Activated T-cell treated with anti-CD3 and anti-CD28 coated beads for 48 hours (primary cell): ENCODE results near the gene MYLK.

ENCODE experiments used
- DNase-seq: peaks from one replicate; pipeline ENCODE4 v3.0.0-alpha.2; 2020; ENCODE audit warnings: low read depth

MYLK gene

GRCh38 chr3:123791417-123791816 is 92.7 kb downstream of the MYLK start:
- no peak for DNase-seq

GRCh38 chr3:123791073-123791370 is 93.1 kb downstream of the MYLK start:
- no peak for DNase-seq

- DNase-seq: no peak
These were observed 93.7 kb downstream of the MYLK start for GRCh38 chr3:123790254-123791072.

GRCh38 chr3:123789760-123790159 is 94.4 kb downstream of the MYLK start:
- no peak for DNase-seq

- no peak for DNase-seq
These were observed 95.0 kb downstream of the MYLK start for GRCh38 chr3:123789160-123789559.

- DNase-seq: no peak
These were observed 95.4 kb downstream of the MYLK start for GRCh38 chr3:123788710-123789109.

GRCh38 chr3:123787133-123787532 is 97.0 kb downstream of the MYLK start:
- no peak for DNase-seq

GRCh38 chr3:123785602-123786001 is 98.5 kb downstream of the MYLK start:
- no peak for DNase-seq

- no peak for DNase-seq
These were observed 100.3 kb downstream of the MYLK start for GRCh38 chr3:123783811-123784210.

GRCh38 chr3:123783050-123783689 is 101.0 kb downstream of the MYLK start:
- no peak for DNase-seq

GRCh38 chr3:123782488-123782887 is 101.6 kb downstream of the MYLK start:
- DNase-seq: no peak

GRCh38 chr3:123781571-123782275 is 102.4 kb downstream of the MYLK start:
- no peak for DNase-seq

- DNase-seq: no peak
These were observed 103.0 kb downstream of the MYLK start for GRCh38 chr3:123781138-123781537.

- DNase-seq: no peak
These were observed 103.5 kb downstream of the MYLK start for GRCh38 chr3:123780656-123781055.

GRCh38 chr3:123779655-123780231 is 104.4 kb downstream of the MYLK start:
- no peak for DNase-seq

GRCh38 chr3:123778991-123779622 is 105.0 kb downstream of the MYLK start:
- no peak for DNase-seq

GRCh38 chr3:123778525-123778924 is 105.6 kb downstream of the MYLK start:
- no peak for DNase-seq

- no peak for DNase-seq
These were observed 107.9 kb downstream of the MYLK start for GRCh38 chr3:123776071-123776782.

GRCh38 chr3:123774474-123774873 is 109.7 kb downstream of the MYLK start:
- DNase-seq: no peak

GRCh38 chr3:123773681-123774431 is 110.3 kb downstream of the MYLK start:
- DNase-seq: no peak

- DNase-seq: no peak
These were observed 114.8 kb downstream of the MYLK start for GRCh38 chr3:123769356-123769743.
